Upper lobe of right lung (tissue), 1 donor: ENCODE data around the gene CHCHD6. TPM values are rescaled to one million over a fixed set of nuclear protein-coding genes. Genes with fewer than 3 reads are reported as not detected.

ENCODE experiments used
- ATAC-seq: fragments of 200-7000 bp; cut with Tn5 transposase; one replicate; pipeline ENCODE4 v1.9.1; 2020; ENCODE audit warnings: mild to moderate bottlenecking, moderate library complexity
- DNase-seq: peaks from one replicate; pipeline ENCODE4 v3.0.0-alpha.2; 2020
- H3K27ac ChIP-seq: fragments of 200-600 bp; one replicate; pipeline ENCODE4 v1.8.0; 2022
- H3K27me3 ChIP-seq: fragments of 200-600 bp; one replicate; pipeline ENCODE4 v1.8.0; 2022; ENCODE audit warnings: mild to moderate bottlenecking
- H3K36me3 ChIP-seq: fragments of 200-600 bp; one replicate; pipeline ENCODE4 v1.8.0; 2022
- H3K4me1 ChIP-seq: fragments of 200-600 bp; one replicate; pipeline ENCODE4 v1.8.0; 2022
- H3K4me3 ChIP-seq: fragments of 200-600 bp; one replicate; pipeline ENCODE4 v1.8.0; 2022; ENCODE audit warnings: mild to moderate bottlenecking
- H3K9me3 ChIP-seq: fragments of 200-600 bp; one replicate; pipeline ENCODE4 v1.8.0; 2022
- intact Hi-C: fragments of 100-400 bp; cut with DNase I; formaldehyde crosslinking; loops from one replicate; pipeline ENCODE4 v1.11.0; 2022
- total RNA-seq: library from RNA; stranded (reverse); fragmentation: NEBNext Ultra II Directional; extraction: Animal tissue kit (Norgen Biotek cat#: 25700); gene quantifications from one replicate; pipeline ENCODE4 v1.2.1, GENCODE V29; 2021
- TF ChIP-seq, protein P1 (sequence below): fragments of 200-600 bp; IDR thresholded peaks from one replicate; pipeline ENCODE4 v1.8.0; 2022; ENCODE audit warnings: antibody characterized with exemption
- donor health status: DM: no; HTN: yes; CAD: no; lungs with severe emphysema.

CHCHD6 gene
- total RNA-seq, 1 donor from 2014 or later = 17.1 TPM

DNA sequence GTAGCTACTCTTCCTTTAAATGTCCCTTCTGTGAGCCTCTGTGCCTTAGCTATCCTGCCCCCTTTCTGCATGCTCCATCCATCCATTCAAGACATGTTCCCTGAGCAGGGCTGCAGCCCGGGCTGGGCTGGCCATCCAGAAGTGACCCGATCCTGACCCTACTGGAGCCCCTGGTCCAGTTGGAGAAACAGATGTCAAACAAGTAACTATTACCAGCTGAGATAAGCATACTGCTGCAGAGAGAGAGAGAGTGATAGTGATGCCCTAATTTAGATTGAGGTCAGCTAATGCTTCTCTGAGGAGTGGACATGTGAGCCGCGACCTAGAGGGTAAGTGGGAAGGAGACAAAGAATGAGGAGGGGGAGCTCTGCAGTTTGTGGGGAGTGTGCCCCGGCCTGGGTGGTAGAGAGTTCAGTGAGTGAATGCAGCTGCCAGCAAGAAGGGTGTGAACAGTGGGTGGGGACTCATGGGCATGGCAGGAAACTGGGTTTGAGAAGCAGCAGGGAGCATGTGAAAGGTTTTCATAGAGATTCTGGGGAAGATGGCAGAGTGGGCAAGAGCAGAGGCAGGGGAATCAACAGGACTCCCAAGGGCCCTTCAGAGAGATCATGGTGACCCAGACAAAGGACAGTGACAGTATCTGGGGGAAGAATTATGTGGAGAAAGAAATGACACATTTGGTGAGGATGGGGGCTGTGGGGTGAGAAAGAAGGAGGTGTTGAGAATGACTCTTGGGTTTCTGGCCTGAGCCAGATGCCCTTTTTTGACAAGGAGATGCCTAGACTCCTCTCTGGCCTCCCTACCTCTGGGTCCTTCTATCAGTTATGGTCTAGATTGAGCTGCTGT lies 44.9 kb downstream of the CHCHD6 start:
- H3K9me3 ChIP-seq = no peaks in the 10 kb centered on the region
- intact Hi-C loops = no loop called here
- no peak for ATAC-seq
- DNase-seq = no peak
- H3K27ac ChIP-seq = no peak overlapping the region
- no peaks in the 10 kb centered on the region for H3K27me3 ChIP-seq
- H3K36me3 ChIP-seq = no peaks in the 10 kb centered on the region
- peaks cover 18% of the 10 kb centered on the region for H3K4me1 ChIP-seq
- H3K4me3 ChIP-seq = no peak overlapping the region
- TF ChIP-seq, protein P1, sequence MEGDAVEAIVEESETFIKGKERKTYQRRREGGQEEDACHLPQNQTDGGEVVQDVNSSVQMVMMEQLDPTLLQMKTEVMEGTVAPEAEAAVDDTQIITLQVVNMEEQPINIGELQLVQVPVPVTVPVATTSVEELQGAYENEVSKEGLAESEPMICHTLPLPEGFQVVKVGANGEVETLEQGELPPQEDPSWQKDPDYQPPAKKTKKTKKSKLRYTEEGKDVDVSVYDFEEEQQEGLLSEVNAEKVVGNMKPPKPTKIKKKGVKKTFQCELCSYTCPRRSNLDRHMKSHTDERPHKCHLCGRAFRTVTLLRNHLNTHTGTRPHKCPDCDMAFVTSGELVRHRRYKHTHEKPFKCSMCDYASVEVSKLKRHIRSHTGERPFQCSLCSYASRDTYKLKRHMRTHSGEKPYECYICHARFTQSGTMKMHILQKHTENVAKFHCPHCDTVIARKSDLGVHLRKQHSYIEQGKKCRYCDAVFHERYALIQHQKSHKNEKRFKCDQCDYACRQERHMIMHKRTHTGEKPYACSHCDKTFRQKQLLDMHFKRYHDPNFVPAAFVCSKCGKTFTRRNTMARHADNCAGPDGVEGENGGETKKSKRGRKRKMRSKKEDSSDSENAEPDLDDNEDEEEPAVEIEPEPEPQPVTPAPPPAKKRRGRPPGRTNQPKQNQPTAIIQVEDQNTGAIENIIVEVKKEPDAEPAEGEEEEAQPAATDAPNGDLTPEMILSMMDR = no peak

DNA sequence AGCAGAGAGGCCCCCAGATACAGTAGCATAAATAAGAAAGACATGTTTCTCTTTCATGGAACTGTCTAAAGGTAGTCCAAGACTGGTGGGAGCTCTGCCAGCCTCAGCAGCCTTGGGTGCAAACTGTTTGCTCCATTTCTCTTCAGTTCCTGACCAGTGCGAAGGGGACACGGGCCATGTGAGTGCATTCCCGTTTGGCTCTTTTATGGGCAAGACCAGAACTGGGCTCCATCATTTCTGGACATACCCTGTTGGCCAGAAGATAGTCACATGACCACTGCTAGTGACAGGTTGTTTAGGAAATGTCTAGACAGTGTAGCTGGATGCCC lies 45.5 kb downstream of the CHCHD6 start:
- H3K27ac ChIP-seq = no peak overlapping the region
- no peaks in the 10 kb centered on the region for H3K9me3 ChIP-seq
- TF ChIP-seq, protein P1 = no peak
- H3K27me3 ChIP-seq = no peaks in the 10 kb centered on the region
- H3K36me3 ChIP-seq = no peaks in the 10 kb centered on the region
- no peak for DNase-seq
- peaks cover 18% of the 10 kb centered on the region for H3K4me1 ChIP-seq
- no peak overlapping the region for H3K4me3 ChIP-seq
- intact Hi-C loops = no loop called here
- ATAC-seq = no peak

GRCh38 chr3:126749931-126750755 lies 46.1 kb downstream of the CHCHD6 start:
- no peaks in the 10 kb centered on the region for H3K9me3 ChIP-seq

GRCh38 chr3:126750756-126751121 lies 46.7 kb downstream of the CHCHD6 start:
- H3K4me3 ChIP-seq = no peak overlapping the region
- no peaks in the 10 kb centered on the region for H3K27me3 ChIP-seq
- ATAC-seq = no peak
- no peak for DNase-seq
- peaks cover 11% of the 10 kb centered on the region for H3K4me1 ChIP-seq
- TF ChIP-seq, protein P1 = no peak
- no peaks in the 10 kb centered on the region for H3K9me3 ChIP-seq
- H3K27ac ChIP-seq = no peak overlapping the region
- intact Hi-C loops = loop anchor here (10.0 kb wide), 1 partner anchor 234 kb away; the partner anchor contains the start of gene PLXNA1
- no peaks in the 10 kb centered on the region for H3K36me3 ChIP-seq

More at GRCh38 chr3:126749931-126750755, 46.1 kb downstream of the CHCHD6 start:
- DNase-seq (no peak), ATAC-seq (no peak)
- no peak overlapping the region for H3K27ac ChIP-seq
- H3K36me3 ChIP-seq = no peaks in the 10 kb centered on the region
- TF ChIP-seq, protein P1 = no peak
- peaks cover 17% of the 10 kb centered on the region for H3K4me1 ChIP-seq
- H3K4me3 ChIP-seq = no peak overlapping the region
- H3K27me3 ChIP-seq = no peaks in the 10 kb centered on the region
- intact Hi-C loops = loop anchor here (10.0 kb wide), 1 partner anchor 235 kb away; the partner anchor contains the start of gene PLXNA1

DNA sequence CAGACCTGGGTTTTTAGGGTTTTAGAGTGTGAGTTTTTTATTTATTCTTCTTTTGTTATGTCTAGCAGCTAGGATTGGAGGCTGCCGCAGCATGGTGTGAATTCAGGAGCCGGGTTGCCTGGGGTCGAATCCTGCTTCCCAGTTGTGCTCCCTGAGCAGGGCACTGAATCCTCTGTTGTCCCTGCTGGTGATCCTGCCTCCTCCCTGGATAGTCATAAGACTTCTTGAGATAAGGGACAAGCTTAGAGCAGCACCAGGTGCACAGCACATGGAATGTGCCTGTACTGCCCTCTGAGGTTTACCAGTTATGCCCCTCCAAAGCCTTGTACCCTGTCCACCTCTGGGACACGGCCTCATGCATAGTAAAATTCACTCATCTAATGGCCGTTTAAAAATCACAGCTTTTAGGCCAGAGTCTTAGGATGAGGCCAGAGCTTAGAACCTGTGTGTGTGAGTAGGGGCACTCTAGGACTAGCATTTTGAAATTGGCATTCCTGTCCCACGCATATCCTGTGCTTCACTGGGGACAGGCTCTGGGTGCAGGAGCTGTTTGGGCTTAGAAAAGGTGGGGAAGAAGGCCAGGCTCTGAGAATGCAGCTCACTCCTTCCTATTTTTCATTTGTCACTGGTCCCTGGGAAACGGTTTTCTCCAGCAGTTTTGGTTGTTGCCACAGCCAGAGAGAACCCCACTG lies 47.7 kb downstream of the CHCHD6 start:
- Histone ChIP-seq H3K27me3 (no peaks in the 10 kb centered on the region), H3K27ac (peak overlapping the region; percentile 30), H3K4me1 (peaks cover 9% of the 10 kb centered on the region), H3K4me3 (no peak overlapping the region), H3K36me3 (no peaks in the 10 kb centered on the region), H3K9me3 (no peaks in the 10 kb centered on the region)
- TF ChIP-seq, protein P1 = no peak
- DNase-seq (no peak), ATAC-seq (no peak)
- intact Hi-C loops = loop anchor here (10.0 kb wide), 1 partner anchor 233 kb away; the partner anchor contains the start of gene PLXNA1
